Gastrocnemius medialis (tissue), 4 donors: ENCODE data around the gene FAM236A.
"Not testable (repeated sequence)": the region's sequence is repeated elsewhere in the genome, so short reads cannot be mapped to it uniquely, and the experiment has no call there.

ENCODE experiments used
- POLR2A ChIP-seq, 2 donors: fragments of 450-650 bp; IDR thresholded peaks; one replicate each; pipeline ENCODE4 v1.6.1; 2017; ENCODE audit warnings: antibody characterized with exemption in 2 of 2, mild to moderate bottlenecking in 2 of 2, moderate library complexity in 2 of 2
- TF ChIP-seq, protein P1 (sequence below), 5 experiments: fragments of 450-650 bp in 3 of 5; fragments of 200-600 bp in 2 of 5; sonication (generic) in 2 of 5; IDR thresholded peaks in 4 of 5; conservative IDR thresholded peaks in 1 of 5; 1 replicate in 4 of 5; 2 replicates in 1 of 5; pipeline ENCODE4 v1.5.1; 2016 to 2019; ENCODE audit warnings: antibody characterized with exemption in 5 of 5, mild to moderate bottlenecking in 3 of 5, moderate library complexity in 3 of 5

DNA sequence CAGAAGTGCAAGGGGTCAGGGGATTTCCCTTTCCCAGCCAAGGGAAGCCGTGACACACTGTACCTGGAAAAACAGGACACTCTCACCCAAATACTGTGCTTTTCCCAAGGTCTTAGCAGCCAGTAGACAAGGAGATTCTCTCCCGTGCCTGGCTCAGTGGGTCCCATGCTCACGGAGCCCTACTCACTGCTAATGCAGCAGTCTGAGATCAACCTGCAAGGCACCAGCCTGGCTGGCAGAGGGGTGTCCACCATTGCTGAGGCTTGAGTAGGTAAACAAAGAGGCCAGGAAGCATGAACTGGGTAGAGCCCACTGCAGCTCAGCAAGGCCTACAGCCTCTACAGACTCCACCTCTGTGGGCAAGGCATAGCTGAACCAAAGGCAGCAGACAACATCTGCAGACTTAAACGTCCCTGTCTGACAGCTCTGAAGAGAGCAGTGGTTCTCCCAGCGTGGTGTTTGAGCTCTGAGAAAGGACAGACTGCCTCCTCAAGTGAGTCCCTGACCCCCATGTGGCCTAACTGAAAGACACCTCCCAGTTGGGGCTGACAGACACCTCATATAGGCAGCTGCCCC lies 43.0 kb downstream of the FAM236A start:
- TF ChIP-seq, protein P1, sequence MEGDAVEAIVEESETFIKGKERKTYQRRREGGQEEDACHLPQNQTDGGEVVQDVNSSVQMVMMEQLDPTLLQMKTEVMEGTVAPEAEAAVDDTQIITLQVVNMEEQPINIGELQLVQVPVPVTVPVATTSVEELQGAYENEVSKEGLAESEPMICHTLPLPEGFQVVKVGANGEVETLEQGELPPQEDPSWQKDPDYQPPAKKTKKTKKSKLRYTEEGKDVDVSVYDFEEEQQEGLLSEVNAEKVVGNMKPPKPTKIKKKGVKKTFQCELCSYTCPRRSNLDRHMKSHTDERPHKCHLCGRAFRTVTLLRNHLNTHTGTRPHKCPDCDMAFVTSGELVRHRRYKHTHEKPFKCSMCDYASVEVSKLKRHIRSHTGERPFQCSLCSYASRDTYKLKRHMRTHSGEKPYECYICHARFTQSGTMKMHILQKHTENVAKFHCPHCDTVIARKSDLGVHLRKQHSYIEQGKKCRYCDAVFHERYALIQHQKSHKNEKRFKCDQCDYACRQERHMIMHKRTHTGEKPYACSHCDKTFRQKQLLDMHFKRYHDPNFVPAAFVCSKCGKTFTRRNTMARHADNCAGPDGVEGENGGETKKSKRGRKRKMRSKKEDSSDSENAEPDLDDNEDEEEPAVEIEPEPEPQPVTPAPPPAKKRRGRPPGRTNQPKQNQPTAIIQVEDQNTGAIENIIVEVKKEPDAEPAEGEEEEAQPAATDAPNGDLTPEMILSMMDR (IDR thresholded peaks at IDR 0.05 in 4 of 5, conservative IDR thresholded peaks at IDR 0.05 in 1 of 5) = not testable (repeated sequence)
- TF ChIP-seq POLR2A (IDR thresholded peaks at IDR 0.05) = not testable (repeated sequence)
